Left colon (tissue), 2 donors: ENCODE data around the gene CFAP92. TPM values are rescaled to one million over a fixed set of nuclear protein-coding genes. Genes with fewer than 3 reads are reported as not detected.

Source experiments
- ATAC-seq: fragments of 200-7000 bp; cut with Tn5 transposase; one replicate; pipeline ENCODE4 v1.9.1; 2020; ENCODE audit warnings: mild to moderate bottlenecking, moderate library complexity
- DNase-seq, 2 donors: peaks; one replicate each; pipeline ENCODE4 v3.0.0-alpha.2; 2020
- intact Hi-C, 2 donors: fragments of 100-400 bp; cut with DNase I in 1 of 2; cut with micrococcal nuclease in 1 of 2; formaldehyde crosslinking; loops; one replicate each; pipeline versions ENCODE4 v1.11.2 to v1.14.0; 2022; cut with DNase I, micrococcal nuclease
- total RNA-seq, 2 donors: library from RNA; stranded (reverse); fragmentation: NEBNext Ultra II Directional; extraction: Animal tissue kit (Norgen Biotek cat#: 25700); gene quantifications; one replicate each; pipeline ENCODE4 v1.2.1, GENCODE V29; 2021
- donor health status: DM: no; HTN: no; CAD: no.
- donor health status: DM: yes; HTN: yes; CAD: no.

CFAP92 gene
- total RNA-seq, 2 donors from 2014 or later: 2.1 to 2.9 TPM

DNA sequence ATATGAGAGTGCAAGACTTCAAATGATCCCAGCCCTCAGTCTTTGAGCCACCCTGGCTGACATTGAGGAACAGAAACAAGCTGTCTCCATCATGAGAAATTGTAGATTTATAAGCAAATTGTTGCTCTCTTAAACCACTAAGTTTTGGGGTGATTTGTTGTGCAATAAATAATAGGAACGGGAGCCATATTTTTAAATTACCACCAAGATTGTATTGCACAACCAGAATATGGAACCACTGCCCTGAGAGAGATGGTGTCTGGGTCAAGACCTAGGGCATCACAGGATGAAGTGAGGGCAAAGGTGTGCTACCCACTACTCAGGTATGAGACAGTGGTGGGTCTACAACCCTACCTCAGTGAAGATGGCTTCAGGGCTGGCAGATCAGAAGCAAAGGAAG, 2.3 kb upstream of the CFAP92 start:
- ATAC-seq: no peak
- DNase-seq: no peak

DNA sequence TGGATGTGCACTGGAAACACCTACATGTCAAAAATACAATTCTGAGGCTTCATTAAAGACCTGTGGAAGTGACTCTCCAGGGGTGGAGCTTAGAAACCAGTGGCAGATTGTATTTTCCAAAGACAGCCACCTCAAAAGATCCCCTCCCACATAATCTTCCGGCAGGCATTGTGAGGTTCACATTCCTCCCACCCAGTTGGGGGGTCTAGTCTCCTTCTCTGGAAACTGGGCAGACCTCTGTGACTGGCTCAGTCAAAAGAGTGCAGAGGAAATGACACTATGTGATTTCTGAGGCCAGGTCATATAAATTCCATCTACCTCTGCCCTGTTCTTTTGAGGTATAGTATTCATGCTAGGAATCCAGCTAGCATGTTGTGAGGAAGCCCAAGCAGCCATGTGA, 1.9 kb upstream of the CFAP92 start:
- DNase-seq: no peak

More for the DNA sequence above, 2.3 kb upstream of the CFAP92 start:
- intact Hi-C loops: no loop called here

DNA sequence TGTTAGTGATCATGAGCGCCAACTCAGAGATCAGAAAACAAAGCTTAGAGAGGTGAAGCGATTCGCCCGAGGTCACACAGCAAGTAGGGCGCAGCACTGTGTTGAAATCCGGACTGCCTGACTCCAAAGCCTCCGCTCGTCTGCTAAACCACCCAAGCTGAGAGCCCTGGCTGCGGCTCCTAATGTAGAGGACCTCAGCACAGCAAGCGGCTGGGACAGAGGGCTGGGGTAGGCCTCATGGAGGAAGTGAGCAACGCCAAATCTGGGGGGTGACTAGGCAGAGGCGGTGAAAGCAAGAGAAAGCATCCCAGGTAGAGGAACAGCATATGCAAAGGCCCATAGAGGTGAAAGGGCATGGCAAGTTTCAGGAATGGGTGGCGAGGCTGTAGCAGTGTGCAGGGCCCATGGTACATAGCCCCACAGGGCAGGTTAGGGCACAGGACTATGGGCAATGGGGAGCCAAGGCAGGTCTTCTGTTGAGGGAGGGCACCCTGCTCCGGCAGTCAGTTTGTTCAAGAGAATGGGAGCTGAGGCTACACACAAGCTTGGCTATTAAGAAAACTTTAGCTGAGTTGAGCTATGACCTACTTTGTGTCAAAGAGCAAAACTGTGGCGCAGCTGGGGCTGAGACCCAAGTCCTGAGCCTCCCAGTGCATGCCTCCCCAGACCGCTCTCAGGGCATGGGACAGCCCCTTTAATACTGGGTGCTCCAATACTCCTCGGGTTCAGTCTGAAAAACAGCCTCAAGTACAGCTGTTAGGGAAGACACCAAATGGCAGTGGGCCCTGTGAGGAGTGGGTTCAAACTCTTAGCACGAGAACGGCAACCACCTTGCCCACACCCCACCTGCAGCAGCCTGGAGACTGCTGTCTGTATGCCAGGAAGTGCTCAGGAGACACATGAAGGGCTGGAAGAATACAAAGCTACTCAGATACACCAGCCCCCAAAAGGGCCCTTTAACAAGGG, 988 bp upstream of the CFAP92 start:
- ATAC-seq (no peak), DNase-seq (no peak)
- intact Hi-C loops: no loop called here

More for the DNA sequence above, 1.9 kb upstream of the CFAP92 start:
- no peak for ATAC-seq
- intact Hi-C loops: no loop called here

DNA sequence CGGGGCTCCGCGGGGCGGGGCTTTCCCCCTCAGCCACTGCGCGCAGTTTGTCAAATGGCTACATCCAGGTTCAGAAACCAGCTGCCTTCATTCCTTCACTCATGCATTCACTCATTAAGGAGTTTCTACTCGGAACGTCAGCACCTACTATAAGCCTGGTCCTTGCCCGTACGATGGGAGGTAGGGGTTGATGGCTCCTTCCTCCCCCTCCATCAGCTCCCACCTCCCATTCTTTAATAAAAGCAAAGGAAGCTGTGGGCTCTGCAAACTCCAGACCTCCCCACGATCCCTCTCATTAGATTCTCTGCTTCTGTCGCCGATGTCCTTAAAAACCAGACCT, 267 bp upstream of the CFAP92 start:
- intact Hi-C loops: no loop called here
- no peak for ATAC-seq
- no peak for DNase-seq

DNA sequence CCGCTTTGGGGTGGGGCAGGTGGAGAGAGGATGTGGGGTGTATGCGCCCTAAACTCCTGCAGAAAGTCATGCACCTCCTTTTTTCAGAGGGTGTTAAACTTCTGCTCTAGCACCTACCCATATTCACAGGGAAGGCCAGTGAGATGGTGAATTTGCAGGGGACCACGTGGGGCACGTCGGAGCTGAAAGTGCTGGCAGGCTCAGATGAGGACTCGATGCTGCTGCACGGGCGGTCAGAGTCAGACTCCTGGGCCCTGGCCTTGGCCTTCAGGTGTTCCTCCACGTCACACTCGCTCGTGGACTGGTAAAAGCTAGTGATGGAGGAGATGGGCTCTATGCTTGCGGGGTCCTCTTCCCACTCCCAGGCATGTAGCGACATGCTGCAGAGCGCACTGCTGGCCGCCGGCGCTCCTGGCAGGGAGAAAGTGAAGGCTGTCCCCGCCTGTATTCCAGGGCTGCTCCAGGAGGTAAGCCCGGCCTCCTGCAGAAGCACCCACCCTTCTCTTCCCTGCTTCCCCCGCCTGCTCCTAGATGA, 883 bp downstream of the CFAP92 start:
- DNase-seq: peak in 1 of 2 donors; percentile 8
- peak; percentile 32 for ATAC-seq
- intact Hi-C loops: no loop called here

DNA sequence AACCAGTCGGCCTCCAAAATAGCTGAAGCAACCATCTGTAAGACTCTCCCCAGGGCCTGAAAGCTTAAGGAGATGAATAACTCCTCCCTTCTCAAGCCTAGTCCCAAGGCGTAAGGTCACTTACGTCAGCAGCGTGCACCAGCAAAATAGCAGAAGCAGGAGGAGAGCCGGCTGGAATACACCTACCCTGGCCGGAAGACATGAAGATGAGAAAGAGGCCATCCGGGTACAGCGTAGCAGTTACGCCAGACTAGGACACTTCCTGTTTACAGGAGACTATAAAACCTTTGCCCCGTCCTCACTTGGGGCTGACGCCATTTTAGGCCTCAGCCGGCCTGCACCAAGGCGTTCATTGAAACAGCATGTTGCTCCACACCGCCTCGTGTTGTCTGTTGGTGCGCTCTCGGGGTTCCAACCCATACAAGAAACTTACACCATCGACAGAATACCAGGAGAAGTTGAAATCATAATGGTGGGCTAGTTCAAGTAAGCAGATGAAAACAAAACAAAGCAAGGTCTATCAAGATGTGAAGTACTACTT, 2.5 kb downstream of the CFAP92 start:
- intact Hi-C loops: no loop called here
- DNase-seq: no peak
- no peak for ATAC-seq

DNA sequence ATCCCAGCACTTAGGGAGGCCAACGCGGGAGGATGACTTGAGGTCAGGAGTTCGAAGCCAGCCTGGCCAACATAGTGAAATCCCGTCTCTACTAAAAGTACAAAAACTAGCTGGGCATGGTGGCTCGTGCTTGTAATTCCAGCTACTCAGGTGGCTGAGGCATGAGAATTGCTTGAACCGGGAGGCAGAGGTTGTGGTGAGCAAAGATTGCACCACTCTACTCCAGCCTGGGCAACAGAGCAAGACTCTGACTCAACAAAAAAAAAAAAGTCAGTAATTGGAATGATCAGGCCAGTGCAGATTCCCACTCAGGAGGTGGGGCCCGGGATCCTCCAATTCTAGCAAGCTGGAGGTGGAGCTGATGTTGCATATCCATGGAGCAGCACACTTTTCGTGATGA, 5.6 kb downstream of the CFAP92 start:
- ATAC-seq (no peak), DNase-seq (no peak)
- intact Hi-C loops: no loop called here

DNA sequence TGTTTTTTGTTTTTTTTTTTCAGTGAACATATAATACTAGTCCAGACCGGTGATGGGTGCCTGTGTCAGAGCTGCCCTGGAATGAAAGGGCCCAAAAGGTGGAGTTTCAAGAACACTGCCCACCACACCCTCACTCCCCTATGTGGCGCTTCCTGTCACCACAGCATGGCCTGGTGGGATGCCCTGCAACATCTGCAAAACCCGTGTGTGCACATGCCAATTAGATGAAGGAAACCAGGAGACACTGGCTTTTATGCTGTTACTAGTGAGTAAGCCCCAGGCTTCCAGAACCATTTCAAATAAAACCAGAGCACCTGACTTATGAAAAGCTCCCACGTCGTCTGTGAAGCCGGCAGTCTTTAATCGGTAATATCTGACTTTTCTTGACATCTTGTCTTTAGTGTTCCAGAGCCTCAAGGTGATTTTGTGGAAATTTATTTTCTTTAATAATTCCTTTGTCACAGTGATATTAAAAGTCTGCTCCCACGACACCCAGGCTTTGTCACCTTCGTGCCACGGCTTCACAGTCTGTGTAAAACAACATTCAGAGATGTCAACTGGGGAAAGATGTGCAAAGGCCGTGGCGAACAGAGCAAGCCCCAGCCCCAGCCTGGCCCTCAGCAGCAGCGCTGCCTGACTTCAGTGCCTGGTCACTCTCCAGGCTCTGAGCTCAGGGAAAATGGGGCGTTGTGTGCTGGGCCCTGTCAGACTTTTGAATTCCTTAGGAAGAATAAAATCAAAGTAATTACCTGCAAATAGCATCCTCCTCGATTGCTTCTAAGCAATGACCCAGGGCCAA, 6.4 kb downstream of the CFAP92 start:
- intact Hi-C loops: no loop called here
- DNase-seq (no peak), ATAC-seq (no peak)

DNA sequence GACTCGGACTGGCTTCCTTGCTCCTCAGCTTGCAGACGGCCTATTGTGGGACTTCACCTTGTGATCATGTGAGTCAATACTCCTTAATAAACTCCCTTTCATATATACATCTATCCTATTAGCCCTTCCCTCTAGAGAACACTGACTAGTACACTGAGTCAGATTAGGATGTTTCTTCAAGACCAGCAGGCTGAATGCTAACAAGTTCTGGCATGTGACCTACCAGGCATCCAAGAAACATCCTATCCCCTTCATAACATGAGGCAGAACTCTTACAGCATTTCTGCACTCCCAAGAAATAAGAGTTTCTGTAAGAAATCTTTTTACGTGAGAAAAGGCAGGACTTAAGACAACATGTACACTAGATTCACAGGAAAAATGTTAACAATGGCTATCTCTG, 9.3 kb downstream of the CFAP92 start:
- intact Hi-C loops: no loop called here
- ATAC-seq (no peak), DNase-seq (no peak)

DNA sequence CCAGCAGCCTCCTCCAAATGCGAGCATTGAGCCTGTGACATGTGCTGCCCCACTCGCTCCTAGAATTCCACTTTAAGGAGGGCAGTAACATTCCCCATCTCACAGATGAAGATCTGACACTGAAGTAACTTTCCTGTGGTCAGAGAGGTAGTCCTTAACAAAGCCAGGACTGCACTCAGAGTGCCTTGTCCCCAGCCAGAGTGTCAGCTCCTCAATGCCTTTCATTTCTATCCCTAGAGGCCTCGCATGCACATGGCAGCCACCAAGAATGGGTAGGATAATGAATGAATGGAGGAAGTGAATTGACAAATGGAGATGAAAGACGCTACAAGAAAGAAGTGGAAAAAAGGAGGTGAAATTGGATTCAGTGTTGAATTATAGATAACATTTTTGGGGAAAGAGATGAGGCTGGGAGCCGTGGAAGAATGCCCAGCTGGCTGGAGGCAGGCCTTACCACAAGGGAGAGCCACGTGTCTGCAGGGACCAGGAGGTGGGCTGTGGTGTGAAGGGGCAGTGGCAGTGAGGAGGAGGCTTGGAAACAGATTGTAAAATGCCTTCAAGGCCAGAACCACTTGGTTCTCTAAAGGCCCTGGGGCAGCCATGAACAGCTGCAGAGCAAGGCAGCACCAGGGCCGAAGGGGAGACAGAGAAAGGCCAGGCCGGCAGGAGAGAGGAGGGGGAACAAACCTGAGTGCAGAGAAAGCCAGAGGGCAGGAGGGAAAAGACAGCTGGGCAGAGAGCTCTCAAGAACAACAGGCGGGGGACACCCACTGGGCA, 10.4 kb downstream of the CFAP92 start:
- intact Hi-C loops: no loop called here
- no peak for ATAC-seq
- DNase-seq: no peak

DNA sequence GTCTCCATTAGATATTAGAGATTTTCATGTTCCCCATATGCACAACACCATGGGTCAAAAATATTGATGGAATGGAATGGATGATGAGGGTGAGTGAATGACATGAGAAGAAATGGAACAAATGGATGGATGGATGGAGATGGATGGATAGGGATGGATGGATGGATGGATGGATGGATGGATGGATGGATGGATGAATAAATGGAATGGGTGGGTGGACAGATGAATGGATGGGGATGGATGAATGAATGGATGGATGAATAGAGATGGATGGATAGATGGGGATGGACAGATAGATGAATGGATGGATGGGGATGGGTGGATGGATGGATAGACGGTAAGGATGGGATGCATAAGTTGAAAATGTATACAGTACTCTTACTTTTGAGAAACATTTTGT, 18.6 kb downstream of the CFAP92 start:
- ATAC-seq (no peak), DNase-seq (no peak)
- intact Hi-C loops: no loop called here

DNA sequence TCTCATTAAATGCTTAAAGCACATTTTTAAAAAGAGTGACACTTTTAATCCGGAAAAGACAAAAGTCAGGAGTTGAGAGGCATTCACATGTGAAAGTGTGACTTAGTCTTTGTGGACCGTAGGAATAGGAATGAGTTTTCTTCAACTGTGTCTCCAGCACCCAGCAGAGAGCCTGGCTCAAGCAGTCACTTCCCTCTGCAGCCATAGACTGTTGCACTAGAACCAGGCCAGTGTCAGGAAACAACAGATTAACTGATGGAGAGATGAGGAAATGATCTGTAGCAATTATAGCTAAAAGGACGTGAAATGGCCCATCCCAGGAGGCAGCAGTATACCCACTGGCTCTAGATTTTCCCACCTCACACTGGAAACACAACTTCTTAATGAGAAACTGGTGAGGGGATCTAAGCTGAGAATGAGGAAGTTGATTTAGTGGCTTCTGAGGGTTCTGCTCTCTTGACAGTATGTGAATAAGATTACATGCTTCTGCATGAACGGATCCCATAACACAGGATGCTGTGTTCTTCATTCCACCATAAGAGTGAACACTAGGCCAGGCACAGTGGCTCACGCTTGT, 19.8 kb downstream of the CFAP92 start:
- ATAC-seq: no peak
- intact Hi-C loops: no loop called here
- no peak for DNase-seq

DNA sequence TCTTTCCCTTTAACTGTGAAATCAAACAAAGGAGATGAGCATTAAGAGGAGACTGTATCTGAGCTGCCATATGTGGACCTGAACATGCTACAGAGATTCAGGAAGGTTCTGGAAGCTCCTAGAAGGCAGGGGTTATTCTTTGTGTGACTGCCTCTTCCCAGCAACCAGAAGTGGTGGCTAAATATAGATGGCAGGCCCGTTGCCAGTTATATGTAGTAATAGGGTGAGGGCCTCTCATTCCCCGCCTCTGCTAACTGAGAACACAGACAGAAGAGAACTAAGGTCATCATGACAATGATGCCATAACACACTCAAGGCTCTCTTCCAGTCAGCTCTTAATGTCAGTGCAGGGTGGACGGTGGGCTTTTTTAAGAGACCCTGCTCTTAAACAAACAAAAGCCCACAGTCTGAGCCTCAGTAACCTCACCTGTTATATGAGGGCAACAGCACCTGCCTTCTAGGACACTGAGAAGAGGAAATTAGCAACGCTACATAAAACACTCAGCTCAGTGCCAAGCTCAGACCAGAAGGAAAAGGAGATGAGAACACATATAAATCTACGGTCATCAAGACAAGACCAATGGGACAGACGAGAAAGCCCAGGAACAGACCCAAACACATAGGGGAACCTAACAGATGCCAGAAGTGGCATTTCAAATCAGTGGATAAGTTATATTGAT, 22.3 kb downstream of the CFAP92 start:
- intact Hi-C loops: no loop called here
- DNase-seq (peak; percentile 23 to 34), ATAC-seq (peak; percentile 5)

DNA sequence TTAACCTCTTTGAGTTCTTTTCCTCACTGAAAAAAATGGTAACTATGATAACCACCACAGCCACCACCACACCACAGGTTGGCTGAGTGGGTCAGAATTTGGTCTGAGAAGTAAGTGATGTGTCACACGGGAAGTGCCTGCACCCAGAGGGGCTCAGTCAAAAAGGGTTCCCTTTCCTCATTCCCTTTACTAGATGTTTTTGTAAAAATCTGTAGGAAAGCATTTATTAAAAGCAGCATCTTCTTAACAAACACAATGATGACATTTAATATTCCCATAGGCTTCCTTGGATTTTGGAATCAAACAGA, 23.2 kb downstream of the CFAP92 start:
- intact Hi-C loops: no loop called here
- ATAC-seq (no peak), DNase-seq (no peak)

DNA sequence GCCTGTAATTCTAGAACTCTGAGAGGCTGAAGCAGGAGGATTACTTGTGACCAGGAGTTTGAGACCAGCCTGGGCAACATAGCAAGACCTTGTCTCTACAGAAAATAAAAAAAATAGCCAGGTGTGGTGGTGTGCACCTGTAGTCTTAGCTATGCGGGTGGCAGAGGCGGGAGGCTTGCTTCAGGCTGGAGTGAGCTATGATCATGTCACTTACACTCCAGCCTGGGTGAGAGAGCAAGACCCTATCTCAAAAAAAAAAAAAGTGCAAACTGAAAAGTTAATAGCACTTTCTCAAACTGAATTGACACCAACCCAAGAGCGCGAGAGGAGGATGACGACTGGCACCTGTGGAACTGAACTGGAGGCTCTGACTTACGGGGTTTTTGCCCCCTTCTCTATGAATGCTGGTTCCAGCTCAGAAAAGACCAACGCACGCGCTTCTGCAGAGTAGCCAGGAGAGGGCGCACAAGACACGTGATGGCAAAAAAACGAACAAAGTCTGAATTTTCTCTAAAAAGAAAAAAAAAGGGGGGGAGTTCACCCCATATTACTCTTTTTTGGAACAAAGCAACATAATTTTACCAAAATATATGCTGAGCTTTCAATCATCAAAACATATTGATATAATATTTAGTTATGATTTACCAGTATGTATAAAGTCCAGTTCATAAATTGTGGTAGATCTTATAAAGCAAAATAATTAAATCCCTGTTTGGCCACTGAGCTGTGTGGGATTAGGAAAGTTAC, 23.7 kb downstream of the CFAP92 start:
- intact Hi-C loops: no loop called here
- ATAC-seq (peak; percentile 41), DNase-seq (peak in 1 of 2 donors; percentile 50)

DNA sequence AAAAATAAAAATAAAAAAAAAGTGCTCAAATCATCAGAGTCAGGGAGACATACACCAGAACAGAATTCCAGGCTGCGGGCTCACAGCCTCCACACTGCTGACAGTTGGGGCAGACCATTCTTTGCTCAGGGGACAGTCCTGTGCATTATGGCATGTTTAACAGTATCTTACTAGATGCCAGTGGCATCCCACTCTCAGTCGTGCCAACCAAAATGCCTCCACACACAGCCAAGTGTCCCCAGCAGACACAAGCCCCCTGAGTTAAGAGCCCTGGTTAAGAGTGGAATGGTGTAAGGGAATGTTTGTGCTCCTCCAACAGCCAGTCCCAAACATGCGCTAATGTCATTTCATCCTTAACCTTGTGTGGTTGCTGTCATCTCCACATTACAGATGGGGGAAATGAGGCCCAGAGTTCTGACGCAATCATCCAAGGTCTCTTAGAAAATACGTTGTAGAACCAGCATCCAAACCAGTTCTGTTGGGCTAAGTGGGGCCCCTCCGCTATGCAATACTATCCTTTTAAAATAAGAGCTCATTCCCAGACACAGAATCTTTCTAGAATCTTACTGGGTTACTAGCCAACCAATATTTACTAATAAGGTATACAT, 26.0 kb downstream of the CFAP92 start:
- ATAC-seq (no peak), DNase-seq (no peak)
- intact Hi-C loops: no loop called here

DNA sequence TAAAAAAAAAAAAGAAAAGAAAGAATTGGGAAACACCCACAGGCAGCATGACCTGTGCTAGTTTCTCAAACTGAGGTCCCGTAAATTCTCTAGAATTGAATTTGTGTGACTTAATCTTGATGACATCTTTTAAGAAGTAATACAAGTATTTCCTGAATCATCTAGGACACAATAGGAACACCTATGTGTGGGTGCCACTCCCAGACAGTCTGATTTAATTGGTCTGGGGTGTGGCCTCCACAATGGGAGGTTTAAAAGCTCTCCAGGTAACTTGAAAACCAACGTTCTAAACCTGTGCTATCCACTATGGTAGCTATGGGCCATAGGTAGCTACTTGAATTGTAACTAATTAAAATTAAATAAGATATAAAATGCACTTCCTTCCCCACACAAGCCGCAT, 28.1 kb downstream of the CFAP92 start:
- intact Hi-C loops: no loop called here
- peak in 1 of 2 donors; percentile 33 for DNase-seq
- peak; percentile 95 for ATAC-seq
